Measurements from ENCODE around the gene ARL15.

- TF ChIP-seq, protein P1, sequence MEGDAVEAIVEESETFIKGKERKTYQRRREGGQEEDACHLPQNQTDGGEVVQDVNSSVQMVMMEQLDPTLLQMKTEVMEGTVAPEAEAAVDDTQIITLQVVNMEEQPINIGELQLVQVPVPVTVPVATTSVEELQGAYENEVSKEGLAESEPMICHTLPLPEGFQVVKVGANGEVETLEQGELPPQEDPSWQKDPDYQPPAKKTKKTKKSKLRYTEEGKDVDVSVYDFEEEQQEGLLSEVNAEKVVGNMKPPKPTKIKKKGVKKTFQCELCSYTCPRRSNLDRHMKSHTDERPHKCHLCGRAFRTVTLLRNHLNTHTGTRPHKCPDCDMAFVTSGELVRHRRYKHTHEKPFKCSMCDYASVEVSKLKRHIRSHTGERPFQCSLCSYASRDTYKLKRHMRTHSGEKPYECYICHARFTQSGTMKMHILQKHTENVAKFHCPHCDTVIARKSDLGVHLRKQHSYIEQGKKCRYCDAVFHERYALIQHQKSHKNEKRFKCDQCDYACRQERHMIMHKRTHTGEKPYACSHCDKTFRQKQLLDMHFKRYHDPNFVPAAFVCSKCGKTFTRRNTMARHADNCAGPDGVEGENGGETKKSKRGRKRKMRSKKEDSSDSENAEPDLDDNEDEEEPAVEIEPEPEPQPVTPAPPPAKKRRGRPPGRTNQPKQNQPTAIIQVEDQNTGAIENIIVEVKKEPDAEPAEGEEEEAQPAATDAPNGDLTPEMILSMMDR (IDR thresholded peaks at IDR 0.05), result no peak
- TF ChIP-seq POLR2A (IDR thresholded peaks at IDR 0.05), result no peak
- TF ChIP-seq POLR2AphosphoS5 (IDR thresholded peaks at IDR 0.05), result no peak
Measured at GRCh38 chr5:54146390-54146789, 164.0 kb downstream of the ARL15 start.

All from upper lobe of left lung (tissue), 4 donors.